GM13977 (cell line): Measurements from ENCODE around the gene SKI.
"Not testable (repeated sequence)": the region's sequence is repeated elsewhere in the genome, so short reads cannot be mapped to it uniquely, and the experiment has no call there.

Source experiments
- DNase-seq: peaks from one replicate; pipeline ENCODE4 v3.0.0; 2012; ENCODE audit warnings: low spot score
- CTCF ChIP-seq: IDR thresholded peaks from 2 replicates; pipeline ENCODE4 v1.5.1; 2012; ENCODE audit warnings: mild to moderate bottlenecking, control low read depth; ENCODE audit not compliant: insufficient read depth; ENCODE audit errors: extremely low read depth, missing control alignments
- in situ Hi-C: fragments of 300-500 bp; cut with MboI; formaldehyde crosslinking; loops from one replicate; pipeline ENCODE4 v1.12.0; 2022; ENCODE audit warnings: low sequenced_read_pairs, low pct_unique_long_range_greater_than_20kb, mixed read lengths, inconsistent platforms; ENCODE audit not compliant: unreplicated experiment

The SKI gene

GRCh38 chr1:2260917-2261316, 32.8 kb downstream of the SKI start:
- no peak for DNase-seq
- in situ Hi-C loops = no loop called here
- TF ChIP-seq CTCF = no peak

- DNase-seq, in situ Hi-C loops: not testable (repeated sequence)
These were observed 33.6 kb downstream of the SKI start for GRCh38 chr1:2261476-2262395.

- DNase-seq = no peak
- TF ChIP-seq CTCF = no peak
- in situ Hi-C loops = no loop called here
These were observed 38.3 kb downstream of the SKI start for GRCh38 chr1:2266301-2266975.

- in situ Hi-C loops = no loop called here
- no peak for TF ChIP-seq CTCF
These were observed 39.1 kb downstream of the SKI start for GRCh38 chr1:2267051-2267830.

GRCh38 chr1:2267862-2268261, 39.7 kb downstream of the SKI start:
- no peak for TF ChIP-seq CTCF
- in situ Hi-C loops = no loop called here
- DNase-seq = no peak

More at GRCh38 chr1:2267051-2267830, 39.1 kb downstream of the SKI start:
- DNase-seq = no peak

- TF ChIP-seq CTCF = no peak
- no peak for DNase-seq
- in situ Hi-C loops = no loop called here
These were observed 40.4 kb downstream of the SKI start for GRCh38 chr1:2268285-2269056.
